Colonic mucosa (tissue), 4 donors: ENCODE data around the gene CRTC1. TPM values are rescaled to one million over a fixed set of nuclear protein-coding genes. Genes with fewer than 3 reads are reported as not detected.

Experiments
- DNase-seq: peaks from one replicate; pipeline ENCODE4 v3.0.0-alpha.2; 2020
- H3K27ac ChIP-seq: fragments of 200-600 bp; one replicate; pipeline ENCODE4 v1.8.0; 2021
- H3K27me3 ChIP-seq: fragments of 200-600 bp; one replicate; pipeline ENCODE4 v1.8.0; 2021
- H3K36me3 ChIP-seq: fragments of 200-600 bp; one replicate; pipeline ENCODE4 v1.8.0; 2021
- H3K4me1 ChIP-seq: fragments of 200-600 bp; one replicate; pipeline ENCODE4 v1.8.0; 2021; ENCODE audit warnings: mild to moderate bottlenecking
- H3K4me3 ChIP-seq: fragments of 200-600 bp; one replicate; pipeline ENCODE4 v1.8.0; 2021
- H3K9ac ChIP-seq, 2 donors: one replicate each; pipeline ENCODE4 v1.7.0; 2013; ENCODE audit warnings: control low read depth in 2 of 2, low read depth in 2 of 2, low read length in 2 of 2
- H3K9me3 ChIP-seq: fragments of 200-600 bp; one replicate; pipeline ENCODE4 v1.8.0; 2021
- intact Hi-C: fragments of 100-400 bp; cut with DNase I; formaldehyde crosslinking; loops from one replicate; pipeline ENCODE4 v1.14.1; 2022
- total RNA-seq, 2 donors: library from RNA; stranded (reverse); fragmentation: NEBNext Ultra II Directional in 1 of 2; extraction: Animal tissue kit (Norgen Biotek cat#: 25700) in 1 of 2; gene quantifications; one replicate each; pipeline ENCODE4 v1.2.1, GENCODE V29; 2021
- TF ChIP-seq, protein P1 (sequence below): fragments of 200-600 bp; IDR thresholded peaks from one replicate; pipeline ENCODE4 v1.8.0; 2022; ENCODE audit warnings: antibody characterized with exemption, mild to moderate bottlenecking
- donor health status: healthy.
- donor health status: DM: no; HTN: no; CAD: no.
- donor health status: DM: no; HTN: no; CAD: no.

The CRTC1 gene
- total RNA-seq, 2 donors from 2014 or later = 7.6 to 10.3 TPM

DNA sequence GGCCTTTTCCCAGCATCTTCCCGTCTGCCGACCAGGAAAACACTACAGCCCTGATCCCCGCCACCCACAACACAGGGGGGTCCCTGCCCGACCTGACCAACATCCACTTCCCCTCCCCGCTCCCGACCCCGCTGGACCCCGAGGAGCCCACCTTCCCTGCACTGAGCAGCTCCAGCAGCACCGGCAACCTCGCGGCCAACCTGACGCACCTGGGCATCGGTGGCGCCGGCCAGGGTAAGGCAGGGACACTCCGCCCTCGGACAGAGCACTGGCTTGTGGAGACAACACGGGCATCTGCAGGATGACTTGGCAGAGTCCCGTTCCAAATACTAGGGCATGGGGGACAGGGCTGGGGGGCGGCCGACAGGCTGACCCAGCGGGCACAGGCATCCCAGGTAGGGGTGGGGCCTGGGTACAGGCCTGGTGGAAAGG lies 76.5 kb downstream of the CRTC1 start:
- DNase-seq = no peak
- H3K27me3 ChIP-seq = no peaks in the 10 kb centered on the region
- H3K4me1 ChIP-seq = peaks cover 5% of the 10 kb centered on the region
- no peak overlapping the region for H3K4me3 ChIP-seq
- H3K36me3 ChIP-seq = no peaks in the 10 kb centered on the region
- no peak overlapping the region for H3K9ac ChIP-seq
- TF ChIP-seq, protein P1, sequence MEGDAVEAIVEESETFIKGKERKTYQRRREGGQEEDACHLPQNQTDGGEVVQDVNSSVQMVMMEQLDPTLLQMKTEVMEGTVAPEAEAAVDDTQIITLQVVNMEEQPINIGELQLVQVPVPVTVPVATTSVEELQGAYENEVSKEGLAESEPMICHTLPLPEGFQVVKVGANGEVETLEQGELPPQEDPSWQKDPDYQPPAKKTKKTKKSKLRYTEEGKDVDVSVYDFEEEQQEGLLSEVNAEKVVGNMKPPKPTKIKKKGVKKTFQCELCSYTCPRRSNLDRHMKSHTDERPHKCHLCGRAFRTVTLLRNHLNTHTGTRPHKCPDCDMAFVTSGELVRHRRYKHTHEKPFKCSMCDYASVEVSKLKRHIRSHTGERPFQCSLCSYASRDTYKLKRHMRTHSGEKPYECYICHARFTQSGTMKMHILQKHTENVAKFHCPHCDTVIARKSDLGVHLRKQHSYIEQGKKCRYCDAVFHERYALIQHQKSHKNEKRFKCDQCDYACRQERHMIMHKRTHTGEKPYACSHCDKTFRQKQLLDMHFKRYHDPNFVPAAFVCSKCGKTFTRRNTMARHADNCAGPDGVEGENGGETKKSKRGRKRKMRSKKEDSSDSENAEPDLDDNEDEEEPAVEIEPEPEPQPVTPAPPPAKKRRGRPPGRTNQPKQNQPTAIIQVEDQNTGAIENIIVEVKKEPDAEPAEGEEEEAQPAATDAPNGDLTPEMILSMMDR = no peak
- intact Hi-C loops = no loop called here
- H3K9me3 ChIP-seq = no peaks in the 10 kb centered on the region
- H3K27ac ChIP-seq = no peak overlapping the region

DNA sequence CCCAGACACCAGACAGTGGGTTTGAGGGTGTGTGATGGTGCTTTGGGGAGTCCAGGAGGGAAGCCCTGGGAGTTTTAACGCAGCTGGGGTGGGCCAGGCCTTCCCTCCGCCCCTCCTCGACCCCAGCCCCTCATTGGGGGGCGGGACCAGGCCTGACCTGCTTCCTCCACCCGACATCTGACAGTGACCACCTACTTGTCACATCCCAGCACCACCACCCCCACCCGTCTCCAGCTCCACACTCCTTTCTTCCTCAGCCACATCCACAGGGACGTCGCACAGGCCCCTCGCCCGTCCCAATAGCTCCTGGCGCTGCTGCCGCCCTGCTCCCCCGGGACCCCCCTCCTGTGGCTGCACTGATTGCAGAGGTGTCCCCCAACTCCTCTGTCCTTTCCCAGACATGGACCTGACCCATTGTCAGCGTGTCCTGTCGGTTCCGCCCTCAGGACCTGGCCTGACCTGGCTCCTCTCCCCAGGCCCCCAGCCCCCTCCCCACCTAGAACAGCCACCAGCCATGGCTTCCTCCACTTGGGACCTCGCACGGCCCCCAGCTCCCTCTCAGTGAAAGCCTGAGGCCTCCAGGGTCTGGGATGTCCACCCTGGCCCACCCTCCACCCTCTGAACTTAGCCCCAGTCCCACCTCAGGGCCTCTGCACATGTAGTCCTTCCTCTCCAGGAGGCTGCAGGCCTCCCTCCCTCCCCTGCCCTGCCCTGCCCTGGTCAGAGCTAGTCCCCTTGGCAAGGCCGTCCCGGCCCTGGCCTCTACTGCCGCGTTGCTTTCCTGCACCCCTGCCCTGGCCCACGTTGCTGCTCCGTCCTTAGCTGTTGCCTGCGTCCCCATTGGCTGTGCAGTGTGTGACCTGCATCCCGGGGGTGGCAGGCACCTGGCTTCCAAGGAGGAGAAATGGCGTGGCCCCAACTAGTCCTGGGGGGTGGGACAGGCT lies 77.2 kb downstream of the CRTC1 start:
- Histone ChIP-seq H3K36me3 (no peaks in the 10 kb centered on the region), H3K9ac (no peak overlapping the region), H3K4me3 (no peak overlapping the region), H3K9me3 (no peaks in the 10 kb centered on the region), H3K27ac (no peak overlapping the region), H3K4me1 (peaks cover 6% of the 10 kb centered on the region), H3K27me3 (no peaks in the 10 kb centered on the region)
- intact Hi-C loops = no loop called here
- no peak for DNase-seq
- TF ChIP-seq, protein P1 = no peak

DNA sequence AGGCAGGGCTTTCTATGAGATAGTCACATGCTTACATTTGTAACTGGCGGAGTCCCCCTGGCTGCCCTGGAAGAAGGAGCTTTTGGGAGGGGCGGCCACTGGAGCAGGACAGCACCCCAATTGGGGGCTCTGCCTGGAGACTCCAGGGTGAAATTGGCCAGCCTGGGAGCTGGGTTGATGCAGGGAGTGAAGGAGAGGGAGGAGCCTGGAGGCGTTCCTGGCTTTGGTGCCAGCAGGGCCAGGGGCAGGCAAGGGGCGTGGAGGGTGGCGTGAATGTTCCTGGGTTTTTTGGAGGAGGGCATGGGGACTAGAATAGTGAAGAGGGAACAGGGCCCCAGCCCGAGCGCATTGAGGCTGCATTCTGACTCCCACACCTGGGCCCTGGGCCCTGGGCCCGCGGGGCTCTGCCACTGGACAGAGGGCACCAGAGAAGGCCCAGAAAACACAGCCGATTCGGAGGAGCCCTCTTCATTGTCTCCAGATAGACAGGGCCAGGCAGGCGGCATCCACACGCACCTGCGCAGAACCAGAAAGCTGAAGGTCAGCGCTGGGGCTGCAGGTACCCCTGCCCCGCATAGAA lies 78.1 kb downstream of the CRTC1 start:
- no peak for DNase-seq
- no peaks in the 10 kb centered on the region for H3K9me3 ChIP-seq
- no peaks in the 10 kb centered on the region for H3K36me3 ChIP-seq
- TF ChIP-seq, protein P1 = no peak
- no peak overlapping the region for H3K27ac ChIP-seq
- intact Hi-C loops = no loop called here
- no peak overlapping the region for H3K9ac ChIP-seq
- H3K4me1 ChIP-seq = peaks cover 6% of the 10 kb centered on the region
- no peaks in the 10 kb centered on the region for H3K27me3 ChIP-seq
- H3K4me3 ChIP-seq = no peak overlapping the region

DNA sequence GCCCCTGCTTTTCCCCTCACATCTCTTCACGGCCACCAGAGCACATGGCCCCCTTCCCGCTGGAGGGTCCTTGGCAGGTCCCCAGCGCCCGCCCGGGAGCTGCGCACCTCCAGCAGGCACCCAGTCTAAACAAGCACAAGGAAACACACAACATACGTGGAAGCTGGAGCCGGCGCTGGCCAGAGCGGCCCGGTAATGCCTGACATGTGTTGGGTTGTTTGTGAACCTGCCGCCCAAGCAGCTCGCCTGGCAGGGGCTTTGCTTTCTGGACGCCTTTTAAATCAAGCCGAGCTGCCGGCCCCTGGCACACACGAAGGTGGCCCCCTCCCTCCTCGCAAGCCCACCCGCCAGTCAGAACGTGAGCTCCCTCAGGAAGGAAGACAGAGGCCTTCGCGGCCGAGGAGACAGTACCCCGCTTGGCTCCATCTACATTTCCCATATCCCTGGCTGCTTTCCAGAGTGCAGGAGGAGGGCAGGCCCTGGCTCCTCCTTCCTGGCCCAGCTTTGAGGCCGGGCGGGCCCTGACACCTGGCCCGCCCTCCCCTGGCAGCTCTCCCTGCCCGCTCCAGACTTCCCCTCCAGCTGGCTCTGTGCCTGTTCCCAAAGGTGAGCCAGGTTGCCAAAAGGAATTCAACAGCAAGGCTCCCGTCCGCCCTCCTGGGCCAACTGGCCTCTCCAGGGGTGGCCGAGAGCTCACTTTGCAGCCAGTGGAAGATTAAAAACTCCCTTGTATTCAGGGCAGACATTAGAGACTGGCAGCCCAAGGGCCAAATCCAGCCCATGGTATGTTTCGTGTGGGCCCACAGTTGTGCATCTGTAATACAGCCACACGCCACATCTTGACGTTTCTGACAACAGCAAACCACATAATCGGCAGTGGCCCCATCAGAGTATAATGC lies 78.9 kb downstream of the CRTC1 start:
- H3K9me3 ChIP-seq = no peaks in the 10 kb centered on the region
- H3K36me3 ChIP-seq = no peaks in the 10 kb centered on the region
- H3K27me3 ChIP-seq = no peaks in the 10 kb centered on the region
- H3K4me1 ChIP-seq = peaks cover 6% of the 10 kb centered on the region
- no peak overlapping the region for H3K27ac ChIP-seq
- peak overlapping the region in 1 of 2 donors; percentile 51 for H3K9ac ChIP-seq
- no peak overlapping the region for H3K4me3 ChIP-seq
- intact Hi-C loops = no loop called here
- TF ChIP-seq, protein P1 = no peak
- peak; percentile 94 for DNase-seq
